Nephron progenitor cell (in vitro differentiated cells): ENCODE measurements around the gene RBM17.

ENCODE experiments used
- DNase-seq: peaks from one replicate; pipeline ENCODE4 v3.0.0; 2021
- H3K27ac Mint-ChIP-seq: 2 replicates; pipeline ENCODE4 v1.8.0; 2021; ENCODE audit warnings: mild to moderate bottlenecking, moderate library complexity, mixed read lengths
- H3K27me3 Mint-ChIP-seq: 2 replicates; pipeline ENCODE4 v1.8.0; 2021; ENCODE audit warnings: mild to moderate bottlenecking, low read depth, mixed read lengths; ENCODE audit not compliant: poor library complexity
- H3K36me3 Mint-ChIP-seq: 2 replicates; pipeline ENCODE4 v1.8.0; 2021; ENCODE audit warnings: low read depth, mixed read lengths
- H3K4me1 Mint-ChIP-seq: 2 replicates; pipeline ENCODE4 v1.8.0; 2021; ENCODE audit warnings: mixed read lengths
- H3K4me3 Mint-ChIP-seq: 2 replicates; pipeline ENCODE4 v1.8.0; 2021; ENCODE audit warnings: mild to moderate bottlenecking, moderate library complexity, mixed read lengths
- H3K9me3 Mint-ChIP-seq: 2 replicates; pipeline ENCODE4 v1.8.0; 2021; ENCODE audit warnings: mild to moderate bottlenecking, moderate library complexity, mixed read lengths
- CTCF ChIP-seq: fragments of 200-600 bp; sonication (generic); IDR thresholded peaks from 2 replicates; pipeline ENCODE4 v1.5.0; 2021; ENCODE audit warnings: antibody characterized with exemption

The RBM17 gene

GRCh38 chr10:6080417-6080973 is 8.3 kb upstream of the RBM17 start:
- H3K36me3 Mint-ChIP-seq: no peaks in the 10 kb centered on the region
- no peak for TF ChIP-seq CTCF
- H3K27me3 Mint-ChIP-seq: peaks cover 41% of the 10 kb centered on the region
- no peak for DNase-seq
- peaks cover 14% of the 10 kb centered on the region for H3K9me3 Mint-ChIP-seq
- no peak overlapping the region for H3K4me3 Mint-ChIP-seq
- no peak overlapping the region for H3K27ac Mint-ChIP-seq
- peaks cover 12% of the 10 kb centered on the region for H3K4me1 Mint-ChIP-seq

DNA sequence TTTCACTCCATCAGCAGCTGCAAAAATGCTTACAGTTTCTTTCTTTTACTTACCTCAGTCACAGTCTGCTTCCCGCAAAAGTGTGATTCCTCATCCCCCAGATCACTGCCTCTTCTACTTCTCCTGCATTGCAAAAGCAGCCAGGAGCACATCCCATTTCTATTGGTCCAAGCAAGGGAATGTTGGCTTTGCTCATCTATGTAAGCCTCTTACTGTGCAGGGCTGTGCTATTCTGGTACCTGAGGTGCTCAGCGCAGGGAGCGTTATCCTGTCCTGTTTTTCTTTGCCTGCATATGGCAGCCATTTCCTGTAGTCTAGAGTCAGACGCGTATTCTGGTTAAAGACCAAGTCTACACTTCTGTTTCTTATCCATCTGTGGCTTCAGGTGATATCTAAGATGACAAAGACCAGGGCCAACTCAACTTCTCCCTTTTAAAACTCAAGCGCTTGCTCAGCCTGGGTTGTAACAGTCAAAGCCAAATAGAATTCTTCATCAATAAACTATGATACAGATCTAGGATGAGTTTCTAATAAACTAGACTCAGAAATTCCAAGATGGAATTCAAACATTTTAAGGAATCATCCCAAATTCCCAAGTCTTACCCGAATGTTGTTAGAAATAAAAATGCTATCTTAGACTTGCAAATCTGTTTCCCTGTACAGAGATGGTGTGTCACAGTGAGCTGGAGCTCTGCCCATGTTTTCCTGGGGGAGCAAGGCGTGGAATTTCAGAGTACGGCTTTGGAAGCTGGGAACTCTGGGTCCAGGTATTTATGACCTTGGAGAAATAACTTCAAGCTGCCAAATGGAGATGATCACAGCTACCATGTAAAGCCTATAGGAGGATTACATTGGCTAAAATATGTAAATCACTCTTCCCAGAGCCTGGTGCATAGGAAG is 6.1 kb upstream of the RBM17 start:
- Mint-ChIP-seq H3K27me3 (peaks cover 22% of the 10 kb centered on the region), H3K27ac (peak overlapping the region; percentile 55)

DNA sequence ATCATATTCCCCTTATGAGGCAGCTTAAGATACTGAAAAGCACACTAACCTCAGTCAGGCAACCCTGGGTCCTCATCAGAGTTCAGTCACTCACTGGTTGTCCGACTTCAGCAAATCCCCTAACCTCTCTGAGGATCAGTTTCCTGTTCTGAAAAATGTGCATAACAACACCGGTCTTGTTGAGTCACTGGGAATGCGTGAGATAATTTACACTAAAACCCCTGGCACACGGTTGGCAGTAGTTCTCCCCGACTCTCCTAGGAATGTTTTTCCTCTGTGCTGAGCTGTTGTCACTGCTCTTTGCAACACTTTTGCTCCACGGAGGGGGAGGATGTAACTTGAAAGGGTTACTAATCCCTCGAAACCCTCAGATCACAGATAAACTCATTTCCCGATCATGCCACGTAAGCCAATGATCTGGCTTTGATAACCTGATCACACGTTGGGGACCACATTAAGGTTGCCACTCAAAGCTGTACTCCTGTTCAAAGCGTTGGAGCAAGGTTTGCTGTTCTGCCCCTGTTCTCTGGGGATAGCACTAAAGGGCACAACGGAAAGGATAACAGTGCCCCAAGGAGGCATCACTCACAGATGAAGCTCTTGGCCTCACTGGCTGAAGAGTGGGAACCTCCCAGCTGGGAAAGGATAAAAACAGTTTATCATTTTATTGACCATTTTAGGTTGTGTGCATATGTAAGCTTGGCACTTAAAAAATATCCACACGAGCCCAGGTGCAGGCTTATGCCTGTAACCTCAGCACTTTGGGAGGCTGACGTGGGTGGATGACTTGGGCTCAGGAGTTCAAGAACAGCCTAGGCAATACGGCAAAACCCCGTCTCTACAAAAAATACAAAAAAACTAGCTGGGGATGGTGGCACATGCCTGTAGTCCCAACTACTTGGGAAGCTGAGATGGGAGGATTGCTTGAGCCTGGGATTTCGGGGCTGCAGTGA is 5.0 kb upstream of the RBM17 start:
- no peak for TF ChIP-seq CTCF
- no peaks in the 10 kb centered on the region for H3K36me3 Mint-ChIP-seq
- H3K27me3 Mint-ChIP-seq: peaks cover 21% of the 10 kb centered on the region
- H3K4me1 Mint-ChIP-seq: peaks cover 24% of the 10 kb centered on the region
- peaks cover 19% of the 10 kb centered on the region for H3K9me3 Mint-ChIP-seq
- DNase-seq: no peak
- H3K4me3 Mint-ChIP-seq: no peak overlapping the region
- no peak overlapping the region for H3K27ac Mint-ChIP-seq

More for the DNA sequence above, 6.1 kb upstream of the RBM17 start:
- no peak for DNase-seq
- H3K36me3 Mint-ChIP-seq: no peaks in the 10 kb centered on the region
- TF ChIP-seq CTCF: no peak
- peaks cover 14% of the 10 kb centered on the region for H3K9me3 Mint-ChIP-seq
- no peak overlapping the region for H3K4me3 Mint-ChIP-seq
- peaks cover 19% of the 10 kb centered on the region for H3K4me1 Mint-ChIP-seq

- DNase-seq: peak; percentile 80
- no peak overlapping the region for H3K4me3 Mint-ChIP-seq
- peaks cover 44% of the 10 kb centered on the region for H3K4me1 Mint-ChIP-seq
- peaks cover 16% of the 10 kb centered on the region for H3K9me3 Mint-ChIP-seq
- peaks cover 9% of the 10 kb centered on the region for H3K27me3 Mint-ChIP-seq
- no peaks in the 10 kb centered on the region for H3K36me3 Mint-ChIP-seq
- TF ChIP-seq CTCF: peak; percentile 64
- no peak overlapping the region for H3K27ac Mint-ChIP-seq
These were observed 2.2 kb upstream of the RBM17 start for GRCh38 chr10:6086375-6087233.
